Tibial nerve (tissue), 4 donors: ENCODE data around the gene WASF2. TPM values are rescaled to one million over a fixed set of nuclear protein-coding genes. Genes with fewer than 3 reads are reported as not detected.
A peak's percentile ranks its signal among the peaks of the same experiment; 100 is the strongest.

Experiments used
- DNase-seq, 2 donors: peaks; one replicate each; pipeline ENCODE4 v3.0.0-alpha.2; 2019; ENCODE audit warnings: low spot score in 2 of 2
- H3K27ac ChIP-seq, 4 donors: fragments of 200-600 bp; sonication (generic) in 3 of 4; one replicate each; pipeline ENCODE4 v1.5.1; 2017 to 2019; ENCODE audit warnings: mild to moderate bottlenecking in 1 of 4
- H3K27me3 ChIP-seq, 2 donors: fragments of 200-600 bp; sonication (generic) in 1 of 2; one replicate each; pipeline versions ENCODE4 v1.5.1 to v1.6.0; 2017 to 2019
- H3K36me3 ChIP-seq, 3 donors: fragments of 200-600 bp; sonication (generic); one replicate each; pipeline ENCODE4 v1.5.1; 2018 to 2019
- H3K4me1 ChIP-seq, 4 donors: fragments of 200-600 bp; sonication (generic) in 3 of 4; one replicate each; pipeline ENCODE4 v1.5.1; 2017 to 2019
- H3K4me3 ChIP-seq, 4 donors: fragments of 200-600 bp; sonication (generic) in 3 of 4; one replicate each; pipeline ENCODE4 v1.5.1; 2017 to 2019; ENCODE audit warnings: mild to moderate bottlenecking in 1 of 4, moderate library complexity in 1 of 4
- H3K9me3 ChIP-seq, 4 donors: fragments of 200-600 bp; sonication (generic) in 3 of 4; one replicate each; pipeline ENCODE4 v1.5.1; 2017 to 2019
- CTCF ChIP-seq, 5 experiments: fragments of 200-600 bp in 3 of 5; fragments of 450-650 bp in 2 of 5; sonication (generic) in 3 of 5; IDR thresholded peaks; one replicate each; pipeline ENCODE4 v1.5.1; 2016 to 2019; ENCODE audit warnings: antibody characterized with exemption in 5 of 5, mild to moderate bottlenecking in 3 of 5, moderate library complexity in 2 of 5
- EP300 ChIP-seq, 2 donors: sonication (generic); formaldehyde crosslinking; IDR thresholded peaks; one replicate each; pipeline ENCODE4 v1.6.1; 2017; ENCODE audit warnings: antibody characterized with exemption in 2 of 2, mild to moderate bottlenecking in 1 of 2
- POLR2A ChIP-seq, 2 donors: fragments of 450-650 bp; IDR thresholded peaks; one replicate each; pipeline ENCODE4 v1.6.1; 2017; ENCODE audit warnings: antibody characterized with exemption in 2 of 2, mild to moderate bottlenecking in 2 of 2, moderate library complexity in 2 of 2
- WGBS, 2 donors: methylation state at CpG; one replicate each; pipeline ENCODE4 v1.1.5; 2018; 5-methylcytosine and 5-hydroxymethylcytosine counted together
- total RNA-seq, 4 donors: library from RNA; depleted of rRNA; stranded (reverse); fragments of >200 nt; gene quantifications; one replicate each; pipeline ENCODE4 v1.1.0, GENCODE V29; 2016

WASF2 gene
- total RNA-seq, 4 donors from 2014 or later: 74.9 to 95.9 (median 83.4) TPM

GRCh38 chr1:27526569-27527222 is 36.7 kb upstream of the WASF2 start:
- 46 to 47% methylated on average over 10 of the region's 10 CpGs for WGBS, 2 donors
- H3K4me3 ChIP-seq: peak overlapping the region in 1 of 4 donors; percentile 55
- peaks cover 0 to 4% (median 0%) of the 10 kb centered on the region in 3 donors for H3K36me3 ChIP-seq
- peak overlapping the region; percentile 72 to 88 (median 80) for H3K27ac ChIP-seq
- no peak for DNase-seq
- no peaks in the 10 kb centered on the region for H3K9me3 ChIP-seq
- H3K4me1 ChIP-seq: peaks cover 0 to 80% (median 68%) of the 10 kb centered on the region in 4 donors
- no peaks in the 10 kb centered on the region for H3K27me3 ChIP-seq
- TF ChIP-seq POLR2A (IDR thresholded peaks at IDR 0.05): no peak
- no peak for TF ChIP-seq EP300 (IDR thresholded peaks at IDR 0.05)
- TF ChIP-seq CTCF (IDR thresholded peaks at IDR 0.05): no peak

DNA sequence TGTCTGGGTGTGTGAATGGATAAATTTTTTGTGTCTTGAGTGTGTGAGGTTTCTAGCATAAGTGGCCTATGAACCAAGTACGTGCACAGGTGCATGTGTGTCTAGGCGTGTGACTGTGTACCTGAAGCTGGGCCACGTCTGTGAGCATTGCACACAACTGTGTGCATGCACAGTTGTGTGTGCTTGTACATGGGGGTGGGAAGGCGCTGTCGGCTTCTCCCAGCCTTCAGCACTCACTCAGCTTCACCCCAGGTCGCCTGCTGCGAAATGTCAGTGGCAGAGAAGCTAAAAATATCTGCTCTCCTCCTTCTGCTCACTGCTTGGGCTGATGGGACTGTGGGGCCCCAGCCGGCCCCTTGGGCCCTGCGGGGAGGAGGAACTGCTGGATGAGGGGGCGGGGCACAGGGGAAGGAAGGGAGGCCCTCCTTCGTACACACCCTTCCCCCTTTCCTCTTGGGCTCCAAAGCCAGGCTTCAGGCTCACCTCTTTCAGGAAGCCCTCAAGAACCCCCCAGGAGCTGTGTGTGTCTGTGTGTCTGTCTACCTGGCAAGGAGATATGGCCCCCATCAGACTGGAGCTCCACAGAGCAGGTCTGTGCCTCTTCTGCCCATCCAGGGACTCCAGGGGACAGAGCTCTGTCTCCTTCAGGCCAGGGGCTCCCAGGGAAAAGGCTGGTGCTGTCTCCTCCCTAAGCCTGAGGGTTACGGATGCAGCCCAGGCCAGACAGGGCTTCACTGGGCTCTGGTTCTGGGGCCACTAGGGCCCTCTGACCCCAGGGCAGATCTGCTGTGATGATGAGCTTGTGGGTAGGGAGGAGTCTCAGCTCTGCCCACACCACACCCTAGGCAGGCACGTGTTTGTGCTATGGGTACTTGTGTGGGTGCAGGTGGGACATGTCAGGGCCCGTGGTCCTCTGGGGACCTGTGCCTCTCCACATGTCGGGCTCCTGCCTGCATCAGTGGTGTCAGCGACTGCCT is 35.6 kb upstream of the WASF2 start:
- Histone ChIP-seq H3K9me3 (no peaks in the 10 kb centered on the region), H3K4me1 (peaks cover 0 to 91% (median 80%) of the 10 kb centered on the region in 4 donors), H3K27ac (peak overlapping the region in 3 of 4 donors; percentile 73 to 88 (median 81)), H3K4me3 (peak overlapping the region in 1 of 4 donors; percentile 55), H3K36me3 (no peaks in the 10 kb centered on the region), H3K27me3 (no peaks in the 10 kb centered on the region)
- peak in 1 of 2 donors; percentile 42 for DNase-seq
- no peak for TF ChIP-seq POLR2A (IDR thresholded peaks at IDR 0.05)
- TF ChIP-seq EP300 (IDR thresholded peaks at IDR 0.05): peak in 1 of 2 donors; percentile 9
- WGBS, 2 donors: 24 to 35% methylated on average over 12 to 15 of the region's 16 CpGs

DNA sequence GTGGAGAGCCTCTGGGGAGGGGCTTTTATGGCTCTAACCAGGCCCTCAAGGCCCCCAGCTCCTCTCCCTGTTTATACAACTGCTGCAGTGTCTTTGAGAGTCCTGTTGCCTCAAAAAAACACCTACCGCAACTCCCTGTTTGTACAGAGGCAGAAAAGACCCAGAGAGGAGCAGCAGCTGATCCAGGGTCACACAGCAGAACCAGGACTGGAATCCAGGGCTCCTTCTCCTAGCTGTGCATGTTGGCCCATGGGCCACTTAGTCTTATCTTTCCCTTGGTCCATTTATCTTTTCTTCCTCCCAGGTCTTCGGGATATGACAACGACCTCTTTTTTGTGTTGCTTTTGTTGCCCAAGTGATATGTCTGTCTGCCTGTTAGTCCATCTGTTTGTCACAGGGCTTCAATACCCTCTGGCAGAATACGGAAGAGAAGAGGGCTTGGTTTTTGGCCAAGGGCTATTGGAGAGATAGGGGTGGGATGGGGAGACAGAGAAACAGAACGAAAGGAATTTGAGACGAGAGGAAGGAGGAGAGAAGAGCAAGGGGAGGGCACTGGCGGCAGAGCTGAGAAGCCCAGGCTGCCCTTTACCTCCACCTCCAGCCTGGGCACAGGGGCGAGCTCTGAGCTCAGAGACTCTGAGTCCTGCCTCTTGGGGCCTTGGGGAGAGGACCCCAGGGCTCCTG is 33.5 kb upstream of the WASF2 start:
- H3K4me3 ChIP-seq: no peak overlapping the region
- H3K9me3 ChIP-seq: no peaks in the 10 kb centered on the region
- no peaks in the 10 kb centered on the region for H3K27me3 ChIP-seq
- H3K4me1 ChIP-seq: peaks cover 0 to 95% (median 84%) of the 10 kb centered on the region in 4 donors
- DNase-seq: no peak
- WGBS, 2 donors: 46 to 52% methylated on average over 8 of the region's 8 CpGs
- no peaks in the 10 kb centered on the region for H3K36me3 ChIP-seq
- TF ChIP-seq POLR2A (IDR thresholded peaks at IDR 0.05): no peak
- TF ChIP-seq CTCF (IDR thresholded peaks at IDR 0.05): no peak
- TF ChIP-seq EP300 (IDR thresholded peaks at IDR 0.05): no peak
- H3K27ac ChIP-seq: peak overlapping the region in 3 of 4 donors; percentile 55 to 76 (median 74)

GRCh38 chr1:27522432-27523336 is 32.7 kb upstream of the WASF2 start:
- Histone ChIP-seq H3K27me3 (no peaks in the 10 kb centered on the region), H3K4me3 (no peak overlapping the region), H3K36me3 (no peaks in the 10 kb centered on the region), H3K9me3 (no peaks in the 10 kb centered on the region), H3K4me1 (peaks cover 0 to 95% (median 77%) of the 10 kb centered on the region in 4 donors), H3K27ac (peak overlapping the region in 3 of 4 donors; percentile 59 to 76 (median 74))
- 42 to 50% methylated on average over 30 to 31 of the region's 31 CpGs for WGBS, 2 donors
- no peak for DNase-seq
- TF ChIP-seq POLR2A (IDR thresholded peaks at IDR 0.05) (no peak), CTCF (IDR thresholded peaks at IDR 0.05) (peak in 3 of 5 experiments; percentile 15 to 35 (median 34)), EP300 (IDR thresholded peaks at IDR 0.05) (no peak)
